CD8-positive, alpha-beta memory T cell (primary cell): ENCODE results near the gene MRPL24. TPM values are rescaled to one million over a fixed set of nuclear protein-coding genes. Genes with fewer than 3 reads are reported as not detected.

Source experiments
- CTCF ChIA-PET: fragments of 350-600 bp; sonication (Branson Sonifier 250); formaldehyde crosslinking; loops from one replicate; lab custom pipeline; 2021; ENCODE audit warnings: antibody characterized with exemption; lab: Charles Lee
- POLR2A ChIA-PET: fragments of 350-600 bp; sonication (Branson Sonifier 250); formaldehyde crosslinking; loops from one replicate; lab custom pipeline; 2021; ENCODE audit warnings: antibody characterized with exemption; lab: Charles Lee
- DNase-seq, 5 donors: peaks; one replicate each; pipeline versions ENCODE4 v3.0.0 to v3.0.0-alpha.2; 2020 to 2022; ENCODE audit warnings: mixed read lengths in 1 of 5
- H3K27ac ChIP-seq: one replicate; pipeline ENCODE4 v1.7.0; 2013; ENCODE audit warnings: low read depth, mild to moderate bottlenecking, low read length, moderate library complexity
- H3K27me3 ChIP-seq: 2 replicates; pipeline ENCODE4 v1.7.0; 2013; ENCODE audit warnings: low read length, mild to moderate bottlenecking; ENCODE audit not compliant: insufficient read depth, poor library complexity, severe bottlenecking
- H3K36me3 ChIP-seq: 2 replicates; pipeline ENCODE4 v1.7.0; 2013; ENCODE audit warnings: mild to moderate bottlenecking, low read length, moderate library complexity; ENCODE audit not compliant: insufficient read depth
- H3K4me1 ChIP-seq: 2 replicates; pipeline ENCODE4 v1.7.0; 2013; ENCODE audit warnings: mild to moderate bottlenecking, low read length, moderate library complexity; ENCODE audit not compliant: insufficient read depth
- H3K4me3 ChIP-seq: 2 replicates; pipeline ENCODE4 v1.7.0; 2013; ENCODE audit warnings: mild to moderate bottlenecking, low read length
- H3K9me3 ChIP-seq: 2 replicates; pipeline ENCODE4 v1.7.0; 2013; ENCODE audit warnings: mild to moderate bottlenecking, low read length
- H3K27ac Mint-ChIP-seq, 8 donors: one replicate each; pipeline ENCODE4 v1.8.0; 2020 to 2021; ENCODE audit warnings: mixed read lengths in 8 of 8, mild to moderate bottlenecking in 6 of 8, inconsistent platforms in 3 of 8, moderate library complexity in 3 of 8
- H3K27me3 Mint-ChIP-seq, 2 donors: one replicate each; pipeline ENCODE4 v1.8.0; 2020 to 2021; ENCODE audit warnings: mixed read lengths in 2 of 2, mild to moderate bottlenecking in 1 of 2, moderate library complexity in 1 of 2
- H3K36me3 Mint-ChIP-seq, 3 donors: one replicate each; pipeline ENCODE4 v1.8.0; 2020 to 2021; ENCODE audit warnings: mixed read lengths in 3 of 3, inconsistent platforms in 1 of 3, mild to moderate bottlenecking in 1 of 3
- H3K4me1 Mint-ChIP-seq, 3 donors: one replicate each; pipeline ENCODE4 v1.8.0; 2020 to 2021; ENCODE audit warnings: mixed read lengths in 3 of 3, inconsistent platforms in 1 of 3, mild to moderate bottlenecking in 1 of 3
- H3K4me3 Mint-ChIP-seq, 7 donors: one replicate each; pipeline ENCODE4 v1.8.0; 2020 to 2021; ENCODE audit warnings: mixed read lengths in 7 of 7, mild to moderate bottlenecking in 6 of 7, moderate library complexity in 4 of 7, inconsistent platforms in 2 of 7
- H3K9me3 Mint-ChIP-seq, 5 donors: one replicate each; pipeline ENCODE4 v1.8.0; 2020 to 2022; ENCODE audit warnings: mixed read lengths in 5 of 5, mild to moderate bottlenecking in 3 of 5, moderate library complexity in 2 of 5, inconsistent platforms in 1 of 5
- polyA plus RNA-seq: library from polyadenylated mRNA; unstranded; fragments of 300-500 nt; fragmentation: Illumina TruSeq; gene quantifications from one replicate; pipeline ENCODE4 v1.2.3, GENCODE V29; 2021
- total RNA-seq, 2 experiments: library from RNA; stranded (reverse); gene quantifications; one replicate each; pipeline ENCODE4 v1.2.3, GENCODE V29; 2021

The MRPL24 gene
- total and polyA plus RNA-seq, 3 experiments from 2014 or later = 92.2 to 131 (median 122) TPM

DNA sequence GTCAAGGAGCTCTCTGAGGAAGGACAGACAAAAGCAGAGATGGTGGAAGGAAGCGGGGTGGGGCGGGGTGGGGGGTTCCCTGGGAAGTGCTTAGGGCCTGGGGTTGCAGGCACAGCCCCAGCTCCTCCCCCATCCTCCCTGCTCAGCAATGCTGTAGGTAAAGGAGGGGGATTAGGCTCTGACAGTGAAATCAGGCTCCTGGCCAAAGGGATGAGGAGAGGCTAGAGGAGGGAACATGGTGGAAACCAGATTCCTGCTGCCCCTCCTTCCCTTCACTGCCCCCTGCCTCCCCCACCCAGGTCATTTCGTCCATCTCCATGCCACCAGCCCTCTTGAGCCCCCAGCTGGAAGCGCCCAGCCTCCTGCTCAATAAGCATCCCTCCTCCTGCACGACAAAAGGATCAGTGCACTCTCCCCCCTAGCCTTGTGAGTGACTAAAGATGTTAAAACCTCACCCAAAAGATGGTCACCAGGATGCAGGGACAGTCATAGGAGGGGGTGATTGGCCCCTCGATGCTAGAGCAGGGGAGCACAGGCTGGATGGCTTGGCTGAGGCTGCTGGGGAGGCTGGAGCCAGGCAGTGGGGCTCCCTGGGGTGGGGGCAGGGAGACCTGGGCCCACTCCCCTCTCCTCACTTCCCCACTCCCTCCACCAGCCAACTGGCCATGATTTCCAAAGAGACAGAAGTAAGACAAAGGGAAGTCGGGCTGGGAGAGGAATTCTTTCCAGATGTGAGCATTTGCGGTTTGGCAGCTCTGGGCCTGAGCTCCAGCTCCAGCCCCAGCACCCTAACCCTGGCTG is 33.3 kb downstream of the MRPL24 start:
- peaks cover 9% of the 10 kb centered on the region for H3K27me3 ChIP-seq
- H3K4me1 ChIP-seq = peaks cover 30% of the 10 kb centered on the region
- Mint-ChIP-seq H3K27ac (peak overlapping the region in 5 of 8 donors; percentile 38 to 93 (median 60)), H3K4me1 (peaks cover 22 to 38% (median 26%) of the 10 kb centered on the region in 3 donors), H3K4me3 (peak overlapping the region; percentile 66 to 95 (median 86)), H3K9me3 (no peaks in the 10 kb centered on the region), H3K36me3 (no peaks in the 10 kb centered on the region), H3K27me3 (peaks cover 5 to 9% of the 10 kb centered on the region in 2 donors)
- H3K36me3 ChIP-seq = no peaks in the 10 kb centered on the region
- no peak for DNase-seq
- H3K4me3 ChIP-seq = no peak overlapping the region
- no peak overlapping the region for H3K27ac ChIP-seq
- ChIA-PET CTCF (interaction anchor here (0.7 to 9.1 kb wide), 8 partner anchors 8 to 48 kb away, joined by 3 to 120 read pairs (median 11); partner anchors contain the start of genes ISG20L2, METTL25B and NES), POLR2A (interaction anchor here (0.6 kb wide), 1 partner anchor 11 kb away, joined by 3 read pairs; no protein-coding TSS in a partner anchor)
- no peaks in the 10 kb centered on the region for H3K9me3 ChIP-seq

DNA sequence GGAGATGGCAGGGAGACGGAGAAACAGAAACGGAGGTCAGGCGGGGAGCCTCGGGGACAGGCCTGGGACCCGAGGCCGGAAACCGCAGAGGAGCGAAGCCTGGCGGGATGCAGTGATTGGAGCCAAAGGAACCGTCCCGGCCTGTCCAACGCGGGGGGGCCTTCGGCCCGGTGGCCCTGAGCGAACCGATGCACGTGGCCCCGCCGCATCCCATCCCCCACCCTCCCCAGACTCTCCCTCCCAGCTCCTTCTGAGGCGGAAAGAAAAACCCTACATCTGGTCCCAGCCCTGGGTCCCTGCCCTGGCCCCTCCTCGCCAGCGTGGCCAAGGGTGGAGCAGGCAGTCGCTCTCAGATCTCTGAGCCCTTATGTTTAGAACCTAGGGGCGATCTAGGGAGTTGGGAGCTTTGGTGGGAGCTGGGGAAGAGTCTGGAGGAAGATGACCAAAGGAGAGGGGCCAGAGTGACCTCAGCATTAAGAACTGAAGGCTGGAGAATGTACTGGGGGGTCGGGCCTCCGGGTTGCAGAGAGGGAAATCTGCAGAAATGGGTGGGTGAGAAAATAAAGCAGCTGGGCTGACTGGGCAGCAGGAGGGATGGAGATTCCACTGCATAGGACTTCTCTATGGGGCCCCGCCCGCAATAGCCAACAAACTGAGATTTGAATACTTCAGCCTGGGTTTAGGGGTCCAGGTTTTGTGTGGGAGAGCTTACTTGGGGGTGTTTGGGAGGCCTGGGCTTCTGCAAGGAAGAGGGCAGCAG is 34.1 kb downstream of the MRPL24 start:
- Histone ChIP-seq H3K27ac (no peak overlapping the region), H3K27me3 (peaks cover 9% of the 10 kb centered on the region), H3K4me1 (peaks cover 30% of the 10 kb centered on the region), H3K36me3 (no peaks in the 10 kb centered on the region), H3K4me3 (peak overlapping the region; percentile 92), H3K9me3 (no peaks in the 10 kb centered on the region)
- Mint-ChIP-seq H3K4me3 (peak overlapping the region; percentile 86 to 95 (median 88)), H3K9me3 (no peaks in the 10 kb centered on the region), H3K27me3 (peaks cover 5 to 9% of the 10 kb centered on the region in 2 donors), H3K4me1 (peaks cover 22 to 38% (median 26%) of the 10 kb centered on the region in 3 donors), H3K36me3 (no peaks in the 10 kb centered on the region), H3K27ac (peak overlapping the region; percentile 61 to 89 (median 82))
- DNase-seq = peak in 3 of 5 donors; percentile 6 to 50 (median 11)
- ChIA-PET CTCF (interaction anchor here (0.6 to 9.1 kb wide), 17 partner anchors 9 to 199 kb away, joined by 3 to 120 read pairs (median 4); partner anchors contain the start of genes ISG20L2, METTL25B, NES and NTRK1), POLR2A (interaction anchor here (1.4 kb wide), 1 partner anchor 22 kb away, joined by 4 read pairs; the partner anchor contains the start of genes ISG20L2 and METTL25B)

DNA sequence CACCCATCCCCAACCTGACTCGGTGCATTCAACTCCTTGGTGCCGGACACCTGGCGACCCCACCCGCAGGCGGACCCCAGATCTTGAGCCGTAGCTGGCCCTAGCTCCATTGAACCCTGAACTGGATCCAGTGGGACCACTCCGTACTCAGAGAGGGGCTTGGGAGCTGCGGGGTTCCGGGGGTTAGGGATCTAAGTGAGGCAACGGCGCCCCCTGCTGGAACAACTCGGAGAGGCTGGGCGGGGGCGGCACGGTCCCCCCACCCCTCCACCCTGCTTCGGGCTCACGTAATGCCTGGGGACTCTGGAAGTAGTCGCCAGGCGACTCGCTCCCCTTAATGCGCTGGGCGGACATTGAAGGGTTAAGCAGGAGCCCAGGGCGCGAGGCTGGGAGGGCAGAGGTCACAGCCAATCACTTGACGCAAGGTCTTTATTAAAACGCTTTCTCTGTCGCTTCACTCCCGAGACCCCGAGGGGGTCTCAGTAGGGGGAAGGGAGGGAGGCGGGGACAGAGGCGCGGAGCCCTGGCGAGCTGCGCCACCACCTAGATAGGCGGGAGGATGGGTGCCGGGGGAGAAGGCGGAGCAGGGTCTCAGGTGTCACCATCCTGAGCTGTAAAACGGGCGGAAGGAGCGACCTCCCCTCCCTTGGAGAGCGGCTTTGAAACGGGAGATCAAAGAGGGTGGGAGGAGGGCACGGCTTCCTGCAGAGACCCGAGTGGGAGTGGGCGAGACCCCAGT is 34.8 kb downstream of the MRPL24 start:
- peak overlapping the region; percentile 54 to 96 (median 84) for H3K27ac Mint-ChIP-seq
- peak; percentile 62 to 79 (median 67) for DNase-seq
- Histone ChIP-seq H3K4me3 (peak overlapping the region; percentile 92), H3K9me3 (no peaks in the 10 kb centered on the region), H3K36me3 (no peaks in the 10 kb centered on the region), H3K4me1 (peaks cover 30% of the 10 kb centered on the region), H3K27me3 (peaks cover 9% of the 10 kb centered on the region), H3K27ac (peak overlapping the region; percentile 43)
- POLR2A ChIA-PET = interaction anchor here (1.2 to 1.5 kb wide), 3 partner anchors 20 to 45 kb away, joined by 4 read pairs; partner anchors contain the start of genes HDGF, ISG20L2 and METTL25B
- peaks cover 5 to 13% of the 10 kb centered on the region in 2 donors for H3K27me3 Mint-ChIP-seq
- CTCF ChIA-PET = interaction anchor here (0.6 to 9.1 kb wide), 16 partner anchors 10 to 198 kb away, joined by 3 to 120 read pairs (median 4); partner anchors contain the start of genes ISG20L2, METTL25B, NES and NTRK1
- H3K9me3 Mint-ChIP-seq = no peaks in the 10 kb centered on the region
- H3K4me3 Mint-ChIP-seq = peak overlapping the region; percentile 86 to 95 (median 88)
- peaks cover 22 to 38% (median 26%) of the 10 kb centered on the region in 3 donors for H3K4me1 Mint-ChIP-seq
- no peaks in the 10 kb centered on the region for H3K36me3 Mint-ChIP-seq

DNA sequence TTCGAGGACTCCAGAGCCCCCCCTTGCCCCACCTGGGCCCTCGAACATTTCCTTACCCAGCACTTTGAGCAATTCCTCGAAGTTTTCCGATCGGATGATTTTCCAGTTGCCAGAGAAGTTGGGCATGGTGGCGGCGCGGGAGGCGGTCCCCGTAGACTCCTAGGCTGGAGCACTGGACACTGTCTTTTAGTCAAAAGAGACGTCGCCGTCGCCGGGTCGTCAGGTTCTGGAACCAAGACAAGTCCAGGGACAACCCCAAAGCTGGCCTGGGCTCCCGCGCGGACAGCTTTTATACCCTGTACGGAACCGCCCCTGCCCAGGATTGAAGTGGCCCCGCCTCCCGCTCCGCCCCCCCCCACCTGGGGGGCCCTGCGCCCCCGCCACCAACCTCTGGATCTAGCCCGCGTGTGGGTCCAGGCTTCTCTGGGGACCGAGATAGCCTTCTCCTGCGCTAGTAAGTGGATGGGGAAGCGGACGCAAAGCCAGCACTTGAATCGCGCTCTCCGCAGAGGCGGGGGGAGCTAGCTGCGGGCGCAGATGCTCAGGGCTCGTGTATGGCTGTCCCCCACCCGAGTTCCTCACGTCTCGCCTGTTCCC is 35.5 kb downstream of the MRPL24 start, which contains the start of gene CRABP2:
CRABP2 (minus strand) TSS at position 263 of the 597 bp plus-strand sequence; CDS start at position 126, 137 bp downstream.
- no peaks in the 10 kb centered on the region for H3K9me3 ChIP-seq
- no peaks in the 10 kb centered on the region for H3K9me3 Mint-ChIP-seq
- no peaks in the 10 kb centered on the region for H3K36me3 Mint-ChIP-seq
- peak in 2 of 5 donors; percentile 14 to 15 for DNase-seq
- peaks cover 5 to 18% of the 10 kb centered on the region in 2 donors for H3K27me3 Mint-ChIP-seq
- H3K27ac Mint-ChIP-seq = peak within 1 kb of the TSS; percentile 54 to 96 (median 84)
- peak within 1 kb of the TSS; percentile 86 to 95 (median 88) for H3K4me3 Mint-ChIP-seq
- POLR2A ChIA-PET = interaction anchor here (1.2 to 1.5 kb wide), 3 partner anchors 21 to 46 kb away, joined by 4 read pairs; partner anchors contain the start of genes HDGF, ISG20L2 and METTL25B
- peak within 1 kb of the TSS; percentile 92 for H3K4me3 ChIP-seq
- peaks cover 22 to 38% (median 26%) of the 10 kb centered on the region in 3 donors for H3K4me1 Mint-ChIP-seq
- peaks cover 30% of the 10 kb centered on the region for H3K4me1 ChIP-seq
- CTCF ChIA-PET = interaction anchor here (0.7 to 9.1 kb wide), 12 partner anchors 10 to 155 kb away, joined by 3 to 120 read pairs (median 6); partner anchors contain the start of genes ISG20L2, METTL25B, NES and NTRK1
- no peaks in the 10 kb centered on the region for H3K36me3 ChIP-seq
- peaks cover 9% of the 10 kb centered on the region for H3K27me3 ChIP-seq
- peak within 1 kb of the TSS; percentile 43 for H3K27ac ChIP-seq

DNA sequence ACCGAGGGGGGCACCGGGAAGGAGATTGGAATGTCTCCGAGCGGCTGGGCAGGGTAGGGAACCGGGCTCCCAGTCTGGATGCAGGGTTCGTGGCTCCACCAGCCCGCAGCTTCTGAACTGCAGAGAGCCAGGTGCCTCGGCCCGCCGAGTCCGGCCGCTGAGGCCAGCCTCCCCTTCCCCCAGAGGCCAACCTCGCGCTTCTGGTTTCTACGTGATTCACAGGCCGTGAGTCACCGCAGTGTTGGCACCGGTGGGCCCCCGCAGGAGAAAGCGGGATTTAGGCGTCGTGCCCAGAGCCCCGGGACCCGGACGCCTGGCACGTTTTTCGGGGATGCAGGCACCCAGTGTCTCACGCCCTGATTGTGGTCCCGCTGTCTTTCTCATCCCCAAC is 36.0 kb downstream of the MRPL24 start:
- CTCF ChIA-PET = interaction anchor here (1.8 to 9.1 kb wide), 6 partner anchors 10 to 47 kb away, joined by 6 to 120 read pairs (median 14); partner anchors contain the start of genes ISG20L2, METTL25B and NES
- peak overlapping the region; percentile 86 to 95 (median 88) for H3K4me3 Mint-ChIP-seq
- peaks cover 0 to under 1% (median 0%) of the 10 kb centered on the region in 3 donors for H3K36me3 Mint-ChIP-seq
- Histone ChIP-seq H3K36me3 (no peaks in the 10 kb centered on the region), H3K4me3 (peak overlapping the region; percentile 92), H3K27ac (no peak overlapping the region), H3K27me3 (peaks cover 9% of the 10 kb centered on the region), H3K9me3 (no peaks in the 10 kb centered on the region), H3K4me1 (peaks cover 30% of the 10 kb centered on the region)
- POLR2A ChIA-PET = interaction anchor here (1.5 kb wide), 1 partner anchor 47 kb away, joined by 4 read pairs; the partner anchor contains the start of gene HDGF
- peak overlapping the region in 2 of 8 donors; percentile 47 to 66 for H3K27ac Mint-ChIP-seq
- peaks cover 5 to 19% of the 10 kb centered on the region in 2 donors for H3K27me3 Mint-ChIP-seq
- H3K4me1 Mint-ChIP-seq = peaks cover 22 to 38% (median 26%) of the 10 kb centered on the region in 3 donors
- H3K9me3 Mint-ChIP-seq = no peaks in the 10 kb centered on the region
- DNase-seq = peak in 1 of 5 donors; percentile 13

DNA sequence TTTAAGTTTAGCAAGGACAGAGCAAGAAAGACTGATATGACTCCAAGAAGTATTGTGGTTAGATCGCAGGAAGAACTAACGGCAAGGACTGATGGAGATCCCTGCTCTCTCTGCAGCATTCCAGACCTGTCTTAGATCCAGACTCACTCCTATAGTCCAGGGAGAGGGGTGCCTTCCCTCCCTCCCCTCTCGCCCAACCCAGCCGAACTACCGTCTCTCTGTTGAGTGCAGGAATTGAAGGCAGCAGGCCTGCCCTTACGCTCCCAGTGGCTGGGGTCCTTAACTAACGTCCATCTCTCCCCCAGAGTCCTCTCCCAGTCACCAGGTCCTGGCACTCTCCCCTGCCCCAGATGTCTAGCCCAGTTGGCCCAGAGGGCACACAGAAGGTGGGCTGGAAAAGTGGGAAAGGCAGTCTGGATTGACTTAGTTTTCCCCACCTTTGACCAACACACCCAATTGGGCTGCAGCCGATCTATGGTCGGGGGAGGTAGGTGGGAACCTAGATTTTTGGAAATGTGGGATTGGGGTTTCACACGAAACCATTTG is 36.6 kb downstream of the MRPL24 start:
- Histone ChIP-seq H3K27ac (no peak overlapping the region), H3K36me3 (no peaks in the 10 kb centered on the region), H3K4me1 (peaks cover 30% of the 10 kb centered on the region), H3K27me3 (peaks cover 9% of the 10 kb centered on the region), H3K4me3 (no peak overlapping the region), H3K9me3 (no peaks in the 10 kb centered on the region)
- no peaks in the 10 kb centered on the region for H3K9me3 Mint-ChIP-seq
- ChIA-PET POLR2A (no interaction called here), CTCF (interaction anchor here (1.8 to 9.1 kb wide), 3 partner anchors 11 to 23 kb away, joined by 6 to 120 read pairs (median 86); partner anchors contain the start of genes ISG20L2 and METTL25B)
- DNase-seq = no peak
- peaks cover 0 to 5% (median 0%) of the 10 kb centered on the region in 3 donors for H3K36me3 Mint-ChIP-seq
- peak overlapping the region; percentile 43 to 90 (median 54) for H3K4me3 Mint-ChIP-seq
- H3K4me1 Mint-ChIP-seq = peaks cover 22 to 38% (median 26%) of the 10 kb centered on the region in 3 donors
- peaks cover 7 to 24% of the 10 kb centered on the region in 2 donors for H3K27me3 Mint-ChIP-seq
- H3K27ac Mint-ChIP-seq = no peak overlapping the region
